ES-I3 (cell line): ENCODE measurements around the gene SLC5A11.
"Not testable (repeated sequence)": the region's sequence is repeated elsewhere in the genome, so short reads cannot be mapped to it uniquely, and the experiment has no call there.

Experiments used
- H3K36me3 ChIP-seq: 2 replicates; pipeline ENCODE4 v1.6.1; 2013; ENCODE audit warnings: mild to moderate bottlenecking, low read length, control low read depth, moderate library complexity; ENCODE audit not compliant: insufficient read depth
- H3K4me1 ChIP-seq: 2 replicates; pipeline ENCODE4 v1.6.1; 2013; ENCODE audit warnings: mild to moderate bottlenecking, control low read depth, low read length; ENCODE audit not compliant: insufficient read depth
- H3K9ac ChIP-seq: 2 replicates; pipeline ENCODE4 v1.6.1; 2013; ENCODE audit warnings: low read depth, mild to moderate bottlenecking, low read length, moderate library complexity
- H3K9me3 ChIP-seq: 2 replicates; pipeline ENCODE4 v1.6.1; 2013; ENCODE audit warnings: mild to moderate bottlenecking, low read length, moderate library complexity; ENCODE audit not compliant: control insufficient read depth, insufficient read depth

Gene SLC5A11

DNA sequence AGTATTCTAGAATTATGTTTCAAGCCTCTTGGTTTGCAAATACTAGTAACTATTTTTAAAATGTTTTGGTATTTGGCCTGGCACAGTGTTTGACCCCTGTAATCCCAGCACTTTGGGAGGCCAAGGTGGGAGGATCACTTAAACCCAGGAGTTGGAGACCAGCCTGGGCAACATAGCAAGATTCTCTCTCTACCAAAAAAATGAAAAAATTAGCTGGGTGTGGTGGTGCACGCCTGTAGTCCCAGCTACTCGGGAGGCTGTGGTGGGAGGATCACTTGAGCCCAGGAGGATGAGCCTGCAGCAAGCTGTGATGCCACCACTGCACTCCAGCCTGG is 765 bp upstream of the SLC5A11 start:
- H3K36me3 ChIP-seq, H3K9ac ChIP-seq, H3K9me3 ChIP-seq, H3K4me1 ChIP-seq: not testable (repeated sequence)

DNA sequence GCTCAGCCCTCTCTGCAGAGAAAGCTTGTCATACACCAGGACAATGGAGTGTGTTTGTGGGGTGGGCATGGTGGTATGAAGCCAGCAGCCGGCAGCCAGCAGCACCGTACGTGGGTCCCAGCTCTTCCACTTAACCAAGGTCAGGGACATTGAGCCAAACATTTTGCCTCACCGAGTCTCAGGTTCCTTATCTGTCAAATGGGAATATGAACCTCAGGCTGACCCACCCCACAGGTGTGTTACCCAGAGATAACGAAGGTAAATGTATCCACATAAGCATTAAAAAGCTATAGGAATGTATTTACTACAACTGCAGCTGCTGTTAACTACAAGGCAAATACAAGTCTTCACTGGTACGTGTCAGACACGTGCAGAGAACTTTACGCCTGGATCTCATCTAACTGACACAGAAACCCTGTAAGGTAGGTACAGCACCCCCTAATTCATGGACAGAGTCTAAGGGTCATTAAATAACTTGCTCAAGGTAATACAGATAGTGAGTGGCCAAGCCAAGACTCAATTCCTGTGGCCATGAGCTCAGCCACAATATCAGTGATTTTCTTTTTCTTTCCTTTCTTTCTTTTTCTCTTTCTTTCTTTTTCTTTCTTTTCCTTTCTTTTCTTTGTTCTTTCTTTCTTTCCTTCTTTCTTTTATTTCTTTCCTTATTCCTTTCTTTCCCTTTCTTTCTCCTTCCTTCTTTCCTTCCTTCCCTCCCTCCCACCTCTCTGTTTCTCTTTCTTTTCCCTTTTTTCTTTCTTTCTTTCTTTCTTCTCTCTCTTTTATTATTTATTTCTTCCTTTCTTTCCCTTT is 990 bp downstream of the SLC5A11 start:
- H3K9me3 ChIP-seq: no peaks in the 10 kb centered on the region
- H3K4me1 ChIP-seq: peaks cover 6% of the 10 kb centered on the region; the same call in 1 of the 2 replicates
- no peak overlapping the region for H3K9ac ChIP-seq
- no peaks in the 10 kb centered on the region for H3K36me3 ChIP-seq

DNA sequence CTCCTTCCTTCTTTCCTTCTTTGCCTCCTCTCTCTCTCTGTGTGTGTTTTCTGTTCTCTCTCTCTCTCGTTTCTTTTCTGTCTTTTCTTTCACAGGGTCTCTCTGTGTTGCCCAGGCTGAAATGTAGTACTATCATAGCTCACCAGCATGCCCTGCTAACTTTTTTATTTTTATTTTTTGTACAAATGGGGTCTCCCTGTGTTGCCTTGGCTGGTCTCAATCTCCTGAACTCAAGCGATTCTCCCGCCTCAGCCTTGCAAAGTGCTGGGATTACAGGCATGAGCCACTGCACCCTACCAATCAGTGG is 1.5 kb downstream of the SLC5A11 start:
- no peaks in the 10 kb centered on the region for H3K9me3 ChIP-seq
- H3K4me1 ChIP-seq: peaks cover 6% of the 10 kb centered on the region; the same call in 1 of the 2 replicates
- H3K9ac ChIP-seq: no peak overlapping the region
- no peaks in the 10 kb centered on the region for H3K36me3 ChIP-seq

DNA sequence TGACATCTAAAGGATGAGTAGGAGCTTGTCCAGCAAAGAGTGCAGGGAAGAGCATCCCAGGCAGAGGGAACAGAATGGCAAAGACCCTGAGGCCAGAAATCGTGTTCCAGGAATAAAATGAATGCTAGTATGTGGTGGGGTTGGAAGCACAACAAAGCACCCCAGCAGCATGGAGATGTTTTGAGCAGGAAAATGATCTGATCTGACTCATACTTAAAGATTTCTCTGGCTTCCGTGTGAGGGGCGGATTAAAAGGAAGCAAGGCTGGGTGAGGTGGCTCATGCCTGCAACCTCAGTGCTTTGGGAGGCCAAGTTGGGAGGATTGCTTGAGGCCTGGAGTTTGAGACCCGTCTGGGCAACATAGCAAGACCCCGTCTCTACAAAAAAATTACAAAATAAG is 2.3 kb downstream of the SLC5A11 start:
- no peaks in the 10 kb centered on the region for H3K36me3 ChIP-seq
- no peaks in the 10 kb centered on the region for H3K9me3 ChIP-seq
- peaks cover 6% of the 10 kb centered on the region; the same call in 1 of the 2 replicates for H3K4me1 ChIP-seq
- no peak overlapping the region for H3K9ac ChIP-seq

DNA sequence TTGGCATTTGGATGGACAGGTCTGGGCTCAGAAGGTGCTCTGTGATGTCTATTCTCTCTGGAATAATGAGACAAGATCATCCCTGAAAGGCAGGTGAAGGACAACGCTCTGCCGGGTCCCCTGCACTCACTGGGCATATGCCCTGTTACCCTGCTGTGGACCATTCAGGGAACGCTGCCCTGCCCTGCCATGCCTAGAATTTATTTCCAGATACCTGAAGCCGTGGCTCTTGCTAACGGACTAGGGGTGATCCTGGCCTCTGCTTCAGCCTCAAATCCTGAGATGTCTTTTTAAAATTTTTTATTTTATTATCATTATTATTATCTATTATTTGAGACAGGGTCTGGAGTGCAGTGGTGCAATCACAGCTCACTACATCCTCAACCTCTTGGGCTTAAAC is 3.9 kb downstream of the SLC5A11 start:
- Histone ChIP-seq H3K9me3 (no peaks in the 10 kb centered on the region), H3K4me1 (peaks cover 1% of the 10 kb centered on the region; the same call in 1 of the 2 replicates), H3K36me3 (no peaks in the 10 kb centered on the region), H3K9ac (no peak overlapping the region)

DNA sequence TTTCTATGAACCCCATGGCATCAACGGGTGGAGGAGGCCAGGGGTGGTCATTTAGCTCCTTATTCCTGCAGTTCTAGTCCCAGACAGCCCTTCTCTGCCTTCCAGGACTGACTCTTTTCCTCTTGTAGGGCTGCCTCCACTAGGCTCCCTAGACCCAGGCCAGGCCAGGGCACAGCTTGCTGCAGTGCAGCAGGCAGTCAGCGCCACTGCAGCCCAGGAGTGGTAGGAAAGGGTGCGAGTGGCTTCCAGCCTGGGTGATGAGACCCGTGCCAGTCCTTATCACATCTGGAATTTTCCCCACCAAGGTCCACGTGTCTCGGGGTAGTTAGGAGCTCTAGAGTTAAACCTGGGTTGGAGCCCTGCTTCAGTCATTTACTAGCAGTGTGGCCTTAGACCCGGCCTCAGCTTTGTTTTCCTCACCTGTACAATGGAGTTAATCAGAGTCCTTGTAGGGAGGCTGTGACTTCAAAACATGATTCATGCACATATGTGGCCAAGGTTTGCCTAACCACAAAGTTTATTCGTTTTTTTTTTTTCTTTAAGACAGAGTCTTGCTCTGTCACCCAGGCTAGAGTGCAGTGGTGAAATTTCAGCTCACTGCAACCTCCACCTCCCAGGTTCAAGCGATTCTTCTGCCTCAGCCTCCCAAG is 4.7 kb downstream of the SLC5A11 start:
- H3K9me3 ChIP-seq: no peaks in the 10 kb centered on the region
- H3K4me1 ChIP-seq: no peaks in the 10 kb centered on the region
- no peak overlapping the region for H3K9ac ChIP-seq
- no peaks in the 10 kb centered on the region for H3K36me3 ChIP-seq

DNA sequence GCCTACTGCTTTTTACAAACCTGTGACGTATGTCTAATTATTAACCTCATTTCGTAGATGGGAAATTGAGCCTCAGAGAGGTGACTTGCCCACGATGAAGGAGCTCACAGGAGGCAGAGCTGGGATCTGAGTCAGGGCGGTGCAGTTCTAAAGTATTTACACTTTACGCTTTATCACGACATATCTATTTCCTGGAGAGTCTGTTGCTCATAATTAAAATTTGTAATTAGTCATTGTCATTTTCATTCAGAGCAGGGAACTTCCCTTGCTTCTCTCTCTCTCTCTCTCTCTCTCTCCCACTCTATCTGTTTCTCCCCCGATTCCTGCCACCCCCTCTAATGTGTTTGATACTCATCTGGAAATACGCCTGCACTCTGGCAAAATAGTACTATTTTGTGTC is 5.9 kb downstream of the SLC5A11 start:
- Histone ChIP-seq H3K9me3 (no peaks in the 10 kb centered on the region), H3K4me1 (no peaks in the 10 kb centered on the region), H3K36me3 (no peaks in the 10 kb centered on the region), H3K9ac (no peak overlapping the region)

DNA sequence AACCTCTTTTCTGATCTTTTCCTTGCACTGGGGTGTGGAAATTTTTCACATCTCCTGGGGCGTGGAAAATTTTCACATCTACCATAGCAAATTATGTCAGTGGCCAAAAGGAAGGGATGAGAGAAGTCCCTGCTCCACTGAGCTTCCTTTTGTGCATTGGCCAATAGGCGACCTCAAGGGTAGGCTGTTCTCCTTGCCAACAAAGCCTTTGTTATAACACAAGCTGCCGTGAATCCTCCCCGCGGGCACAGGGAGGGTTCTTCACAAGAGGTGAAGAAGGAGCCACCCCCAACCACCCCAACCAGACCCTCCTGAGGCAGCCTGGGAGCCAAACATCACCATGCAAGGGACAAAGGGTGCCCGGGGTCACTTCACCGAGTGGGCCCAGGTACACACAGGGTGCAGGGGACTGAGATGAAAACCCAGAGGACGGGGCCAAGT is 6.5 kb downstream of the SLC5A11 start:
- H3K36me3 ChIP-seq: no peaks in the 10 kb centered on the region
- H3K9ac ChIP-seq: no peak overlapping the region
- H3K9me3 ChIP-seq: no peaks in the 10 kb centered on the region
- no peaks in the 10 kb centered on the region for H3K4me1 ChIP-seq

DNA sequence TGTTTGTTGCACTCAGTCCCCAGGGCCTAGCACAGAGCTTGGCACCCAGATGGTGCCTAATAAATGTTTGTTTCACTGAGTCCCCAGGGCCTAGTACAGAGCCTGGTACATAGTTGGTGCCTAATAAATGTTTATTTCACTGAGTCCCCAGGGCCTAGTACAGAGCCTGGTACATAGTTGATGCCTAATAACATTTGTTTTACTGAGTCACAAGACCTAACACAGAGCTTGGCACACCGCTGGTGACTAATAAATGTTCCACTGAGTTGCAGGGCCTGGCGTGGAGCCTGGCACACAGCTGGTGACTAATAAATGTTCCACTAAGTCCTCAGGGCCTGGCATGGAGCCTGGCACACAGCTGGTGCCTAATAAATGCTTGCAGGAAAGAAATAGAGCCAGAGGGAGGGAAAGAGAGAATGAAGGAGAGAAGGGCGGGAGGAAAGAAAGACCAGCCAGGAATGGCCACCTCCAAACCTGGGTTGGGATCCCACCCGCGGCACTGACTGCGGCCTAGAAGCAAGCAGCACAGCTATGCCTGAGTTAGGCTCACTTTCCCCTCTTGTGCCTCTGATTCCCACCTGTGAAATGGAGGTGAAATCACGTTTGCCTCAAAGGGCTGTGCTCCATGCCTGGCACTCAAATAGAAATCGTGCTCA is 7.5 kb downstream of the SLC5A11 start:
- H3K9ac ChIP-seq: no peak overlapping the region
- H3K9me3 ChIP-seq: no peaks in the 10 kb centered on the region
- H3K4me1 ChIP-seq: no peaks in the 10 kb centered on the region
- no peaks in the 10 kb centered on the region for H3K36me3 ChIP-seq

DNA sequence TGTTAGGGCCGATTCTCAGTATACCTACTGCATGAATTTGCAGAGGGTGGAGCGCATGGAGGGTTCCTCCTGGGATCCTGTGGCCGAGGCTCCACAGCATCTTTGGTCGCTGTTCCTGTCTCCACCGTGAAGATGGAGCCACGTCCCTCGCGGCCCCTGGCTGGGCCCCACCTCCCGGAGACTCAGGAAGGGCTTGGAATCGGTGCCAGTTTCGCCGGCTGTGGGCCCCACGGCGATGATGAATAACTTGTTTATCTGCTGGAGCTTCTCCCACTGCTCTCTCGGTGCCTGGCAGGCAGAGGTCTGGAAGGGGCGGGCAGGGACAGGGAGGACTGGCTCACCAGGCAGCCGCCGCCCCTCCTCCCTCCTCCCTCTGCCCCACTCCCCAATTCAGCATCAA is 8.1 kb downstream of the SLC5A11 start:
- Histone ChIP-seq H3K4me1 (no peaks in the 10 kb centered on the region), H3K9me3 (no peaks in the 10 kb centered on the region), H3K36me3 (no peaks in the 10 kb centered on the region), H3K9ac (no peak overlapping the region)

DNA sequence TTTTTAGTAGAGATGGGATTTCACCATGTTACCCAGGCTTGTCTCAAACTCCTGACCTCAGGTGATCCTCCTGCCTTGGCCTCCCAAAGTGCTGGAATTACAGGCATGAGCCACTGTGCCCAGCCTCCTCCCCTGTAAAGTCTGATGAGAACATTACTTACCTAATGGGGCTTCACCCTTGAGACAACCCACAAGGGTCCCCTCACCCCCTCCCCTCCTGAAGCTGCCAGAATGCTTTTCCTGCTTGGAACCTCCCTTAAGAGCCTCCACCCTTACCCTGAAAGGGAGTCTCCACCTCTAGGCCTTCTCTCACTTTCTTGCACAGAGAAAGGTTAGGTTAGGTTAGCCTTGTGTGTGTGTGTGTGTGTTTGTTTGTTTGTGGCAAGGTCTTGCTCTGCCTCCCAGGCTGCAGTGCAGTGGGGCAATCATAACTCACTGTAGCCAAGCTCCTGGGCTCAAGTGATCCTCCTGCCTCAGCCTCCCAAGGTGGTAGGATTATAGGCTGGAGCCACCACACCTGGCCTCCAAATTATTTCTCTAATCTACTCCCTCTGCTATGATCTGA is 8.9 kb downstream of the SLC5A11 start:
- H3K36me3 ChIP-seq: no peaks in the 10 kb centered on the region
- no peaks in the 10 kb centered on the region for H3K9me3 ChIP-seq
- no peaks in the 10 kb centered on the region for H3K4me1 ChIP-seq
- no peak overlapping the region for H3K9ac ChIP-seq

DNA sequence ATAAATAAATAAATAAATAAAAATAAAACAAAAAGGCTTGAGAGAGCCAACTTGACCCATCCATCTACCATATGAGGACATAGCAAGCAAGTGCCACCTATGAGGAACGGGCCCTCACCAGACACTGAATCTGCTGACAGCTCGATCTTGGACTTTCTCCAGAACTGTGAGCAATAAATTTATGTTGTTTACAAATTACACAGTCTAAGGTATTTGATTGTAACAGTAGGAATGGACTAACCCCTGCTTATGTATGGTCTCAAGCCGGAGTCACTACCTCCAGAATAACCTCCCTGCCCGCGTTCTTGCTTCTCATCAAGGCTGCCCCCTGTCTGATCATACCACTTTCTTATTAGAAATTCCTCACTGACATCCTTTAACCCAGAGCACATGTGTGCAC is 9.9 kb downstream of the SLC5A11 start:
- H3K4me1 ChIP-seq: no peaks in the 10 kb centered on the region
- no peak overlapping the region for H3K9ac ChIP-seq
- no peaks in the 10 kb centered on the region for H3K9me3 ChIP-seq

DNA sequence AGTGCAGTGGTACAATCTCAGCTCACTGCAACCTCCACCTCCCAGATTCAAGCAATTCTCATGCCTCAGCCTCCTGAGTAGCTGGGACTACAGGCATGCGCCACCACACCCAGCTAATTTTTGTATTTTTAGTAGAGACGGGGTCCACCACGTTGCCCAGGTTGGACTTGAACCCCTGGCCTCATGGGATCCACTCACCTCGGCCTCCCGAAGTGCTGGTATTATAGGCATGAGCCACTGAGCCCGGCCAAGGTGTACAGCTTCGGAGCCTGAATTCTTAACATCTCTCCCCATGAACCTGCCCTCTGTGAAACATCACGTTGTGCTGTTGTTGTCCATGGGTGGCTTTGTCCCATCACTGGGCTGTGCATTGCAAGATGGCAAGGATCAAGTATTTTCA is 11.1 kb downstream of the SLC5A11 start:
- not testable (repeated sequence) for H3K9me3 ChIP-seq, H3K9ac ChIP-seq, H3K4me1 ChIP-seq, H3K36me3 ChIP-seq

More for the DNA sequence above, 9.9 kb downstream of the SLC5A11 start:
- H3K36me3 ChIP-seq: no peaks in the 10 kb centered on the region

DNA sequence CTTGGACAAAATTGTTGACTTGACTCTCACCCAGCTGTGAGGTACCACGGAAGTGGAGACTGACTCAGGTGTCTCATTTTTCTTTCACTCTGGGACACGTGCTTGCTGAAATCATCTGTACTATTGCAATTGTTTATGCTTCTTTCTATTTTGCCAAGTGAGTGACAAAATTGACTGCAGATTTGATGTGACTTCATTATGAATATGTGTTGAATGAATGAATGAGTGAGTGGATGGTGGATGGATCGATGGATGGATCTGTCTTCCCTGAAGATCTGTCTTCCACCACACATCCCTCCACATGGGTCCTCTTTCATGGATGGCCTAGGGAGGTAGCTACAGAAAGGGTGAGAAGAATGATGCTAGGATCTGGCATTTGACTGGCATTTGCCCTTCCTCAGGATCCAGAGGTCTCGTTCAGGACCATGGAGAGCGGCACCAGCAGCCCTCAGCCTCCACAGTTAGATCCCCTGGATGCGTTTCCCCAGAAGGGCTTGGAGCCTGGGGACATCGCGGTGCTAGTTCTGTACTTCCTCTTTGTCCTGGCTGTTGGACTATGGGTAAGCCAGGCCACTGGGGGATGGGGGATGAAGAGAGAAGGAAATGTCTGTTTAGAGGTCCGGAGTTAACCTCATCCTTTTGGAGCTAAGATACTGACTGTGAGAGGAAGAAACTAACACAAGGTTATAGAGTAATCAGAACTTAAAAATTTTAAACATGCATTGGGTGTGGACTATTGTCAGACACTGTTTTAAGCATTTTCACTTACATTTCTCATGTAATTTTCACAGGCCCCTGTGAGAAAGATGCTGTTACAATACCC is 12.7 kb downstream of the SLC5A11 start:
- Histone ChIP-seq H3K9ac (no peak overlapping the region), H3K4me1 (no peaks in the 10 kb centered on the region), H3K9me3 (no peaks in the 10 kb centered on the region), H3K36me3 (no peaks in the 10 kb centered on the region)
